HUES64 (cell line): Measurements from ENCODE around the gene NKIRAS1.

Experiments
- H3K27ac ChIP-seq: 2 replicates; pipeline ENCODE4 v1.7.0; 2013; ENCODE audit warnings: low read depth, low read length, inconsistent platforms
- H3K27me3 ChIP-seq: 2 replicates; pipeline ENCODE4 v1.6.1; 2013; ENCODE audit warnings: mild to moderate bottlenecking, low read length; ENCODE audit not compliant: insufficient read depth
- H3K36me3 ChIP-seq: 2 replicates; pipeline ENCODE4 v1.6.1; 2013; ENCODE audit warnings: mild to moderate bottlenecking, low read length; ENCODE audit not compliant: insufficient read depth
- H3K4me1 ChIP-seq: 2 replicates; pipeline ENCODE4 v1.6.1; 2013; ENCODE audit warnings: mild to moderate bottlenecking, low read length, moderate library complexity; ENCODE audit not compliant: insufficient read depth
- H3K4me3 ChIP-seq: 2 replicates; pipeline ENCODE4 v1.5.1; 2013; ENCODE audit warnings: mild to moderate bottlenecking, low read length, moderate library complexity
- H3K9ac ChIP-seq: 2 replicates; pipeline ENCODE4 v1.6.1; 2013; ENCODE audit warnings: mild to moderate bottlenecking, low read depth, low read length
- H3K9me3 ChIP-seq: 2 replicates; pipeline ENCODE4 v1.6.1; 2013; ENCODE audit warnings: low read depth, low read length; ENCODE audit not compliant: insufficient read depth
- WGBS: fragments of 150-250, 120-280 bp; methylation state at CpG from one replicate; pipeline ENCODE4 v1.1.7; 2013; ENCODE audit warnings: missing lambda C conversion rate; 5-methylcytosine and 5-hydroxymethylcytosine counted together

NKIRAS1 gene

DNA sequence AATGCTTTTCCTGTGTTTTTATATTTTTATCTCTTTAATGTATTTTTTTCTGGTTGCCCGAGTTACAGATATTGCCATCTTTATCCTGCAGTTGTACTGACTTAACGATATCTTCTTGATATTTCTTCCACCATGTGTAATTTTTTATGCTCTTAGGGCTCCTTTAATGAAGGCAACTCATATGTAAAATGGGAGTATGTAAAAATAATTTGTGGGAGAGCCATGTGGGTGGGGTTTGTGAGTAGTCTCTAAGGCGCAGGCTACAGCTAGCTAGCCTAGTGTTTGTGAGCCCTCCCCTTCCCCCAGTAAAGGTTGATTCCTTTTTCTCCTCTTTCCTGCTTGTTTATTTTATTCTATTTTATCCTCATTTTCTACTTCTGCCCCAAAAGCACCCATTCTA, 72.9 kb downstream of the NKIRAS1 start:
- Histone ChIP-seq H3K27ac (no peak overlapping the region), H3K36me3 (no peaks in the 10 kb centered on the region), H3K9ac (no peak overlapping the region), H3K27me3 (no peaks in the 10 kb centered on the region), H3K9me3 (no peaks in the 10 kb centered on the region), H3K4me3 (no peak overlapping the region), H3K4me1 (peaks cover 13% of the 10 kb centered on the region)
- WGBS = 83% methylated on average over 3 of the region's 3 CpGs
